HG02870 (cell line): ENCODE results near the gene CCDC66.

ENCODE experiments used
- ATAC-seq: cut with Tn5 transposase; IDR thresholded peaks from one replicate; pipeline ENCODE4 v1.9.1; 2021; ENCODE audit warnings: mild to moderate bottlenecking, moderate library complexity; ENCODE audit not compliant: unreplicated experiment

Gene CCDC66

GRCh38 chr3:56620371-56620770 is 63.4 kb downstream of the CCDC66 start:
- no peak for ATAC-seq

GRCh38 chr3:56621681-56622080 is 64.7 kb downstream of the CCDC66 start:
- ATAC-seq, result no peak

DNA sequence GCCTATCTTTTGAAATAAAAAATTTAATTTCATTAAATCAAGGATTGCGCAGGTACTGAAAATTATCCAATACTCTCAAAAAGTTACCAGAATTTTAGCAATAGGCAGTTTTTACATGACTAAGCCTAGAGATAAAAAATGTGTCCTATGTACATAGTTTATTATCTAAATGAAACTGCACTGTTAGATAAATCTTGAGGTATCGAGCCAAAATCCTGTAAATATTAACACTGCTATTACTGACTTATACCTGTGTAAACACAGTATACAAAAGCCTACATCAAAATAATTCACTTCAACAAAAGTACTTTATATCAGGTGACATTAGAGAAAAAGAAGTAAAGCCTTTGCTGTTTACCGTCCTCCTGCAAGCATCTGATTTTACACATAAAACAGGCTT is 65.4 kb downstream of the CCDC66 start:
- no peak for ATAC-seq

GRCh38 chr3:56624725-56625124 is 67.8 kb downstream of the CCDC66 start:
- ATAC-seq, result no peak

DNA sequence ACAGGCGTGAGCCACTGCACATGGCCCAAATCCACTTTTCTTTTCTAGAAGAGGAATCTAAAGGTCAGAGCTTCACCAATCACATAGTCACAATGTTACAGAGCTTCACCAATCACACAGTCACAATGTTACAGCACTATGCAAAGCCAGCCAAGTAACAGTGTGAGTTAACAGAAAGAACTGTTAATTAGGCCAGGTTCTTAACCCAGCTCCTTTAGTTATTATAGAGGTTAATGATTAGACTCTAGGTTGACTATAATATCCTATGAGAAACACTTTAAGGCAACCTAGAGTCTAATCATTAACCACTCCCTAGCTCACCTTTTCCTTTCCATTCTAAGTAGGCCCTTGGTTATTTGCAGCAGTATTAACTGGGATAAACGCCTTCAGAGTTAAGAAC is 72.1 kb downstream of the CCDC66 start:
- ATAC-seq, result no peak

- no peak for ATAC-seq
These were observed 72.5 kb downstream of the CCDC66 start for GRCh38 chr3:56629451-56629850.

GRCh38 chr3:56630966-56631365 is 74.0 kb downstream of the CCDC66 start:
- ATAC-seq, result no peak

DNA sequence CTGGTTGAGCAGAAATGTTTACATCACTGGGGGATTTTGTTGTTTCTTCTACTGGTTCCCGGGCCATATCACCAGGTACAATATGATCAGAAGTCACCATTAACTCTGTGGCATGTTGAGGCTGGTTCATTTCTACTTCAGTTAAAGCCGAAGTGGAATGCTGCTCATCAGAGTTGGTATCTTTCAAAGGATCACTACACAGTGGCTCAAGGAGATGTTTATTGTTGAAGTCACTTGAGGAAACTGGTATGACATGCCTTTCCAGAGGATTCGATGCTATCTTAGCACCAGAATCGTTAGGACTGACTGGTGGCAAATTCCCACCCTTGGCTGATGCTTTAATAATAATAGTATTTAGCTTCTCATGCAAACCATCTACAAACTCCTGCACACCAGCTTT is 76.2 kb downstream of the CCDC66 start:
- no peak for ATAC-seq

DNA sequence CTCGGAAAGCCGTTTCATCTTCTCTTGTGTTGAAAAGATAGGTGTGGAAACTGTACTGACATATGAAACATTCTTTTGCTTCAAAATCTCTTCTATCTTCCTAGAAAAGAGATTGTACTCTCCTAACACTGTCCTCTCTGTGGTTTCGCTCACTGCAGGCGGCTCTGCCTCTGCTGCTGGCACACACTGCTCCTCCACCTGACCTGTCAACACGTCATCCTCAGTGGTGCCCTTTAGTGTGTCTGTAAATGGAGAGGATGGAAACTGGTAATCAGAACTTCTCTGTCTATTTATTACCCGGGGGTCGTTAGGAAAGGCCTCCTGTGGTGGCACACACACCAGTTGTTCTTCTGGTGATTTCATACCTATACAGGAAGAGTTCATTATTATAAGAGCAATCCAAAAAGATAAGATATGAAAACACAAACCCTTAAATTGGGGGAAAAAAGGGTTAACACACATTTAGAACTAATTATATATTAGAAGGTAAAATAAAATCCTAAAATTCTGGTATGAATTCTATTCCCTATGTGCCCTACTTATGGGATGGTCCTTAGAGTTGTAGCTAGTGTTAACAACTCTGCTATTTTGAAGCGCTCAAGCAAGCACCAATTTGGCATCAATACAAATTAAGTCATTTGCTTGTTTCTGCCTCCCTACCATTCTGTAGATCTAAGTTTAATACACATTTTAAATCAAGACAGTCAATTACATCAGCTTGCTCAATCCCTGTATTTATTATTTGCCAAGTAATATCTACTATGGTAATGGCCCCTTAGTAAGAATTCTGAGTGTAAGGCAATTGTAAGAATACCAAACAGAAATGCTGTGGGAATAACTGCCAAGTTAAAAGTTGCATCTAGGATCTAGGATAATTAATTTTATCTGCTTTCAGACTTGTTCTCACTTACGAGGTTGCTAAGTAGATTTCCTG is 76.9 kb downstream of the CCDC66 start:
- ATAC-seq, result no peak

- no peak for ATAC-seq
These were observed 88.4 kb downstream of the CCDC66 start for GRCh38 chr3:56645407-56645806.

GRCh38 chr3:56654460-56654859 is 97.5 kb downstream of the CCDC66 start:
- ATAC-seq, result no peak

DNA sequence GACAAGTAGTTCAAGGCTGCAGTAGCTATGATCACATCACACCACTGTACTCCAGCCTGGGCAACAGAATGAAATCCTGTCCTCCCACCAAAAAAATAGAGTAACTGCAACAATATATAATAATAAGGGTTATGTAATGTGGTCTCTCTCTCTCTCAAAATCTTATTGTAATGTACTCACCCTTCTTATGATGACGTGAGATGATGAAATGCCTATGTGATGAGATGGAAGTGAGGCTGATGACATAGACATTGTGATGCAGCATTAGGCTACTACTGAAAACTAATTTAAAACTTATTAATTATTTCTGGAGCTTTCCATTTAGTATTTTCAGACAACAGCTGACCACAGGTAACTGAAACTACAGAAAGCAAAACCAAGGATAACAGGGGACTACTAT is 98.7 kb downstream of the CCDC66 start:
- no peak for ATAC-seq

GRCh38 chr3:56664823-56665222 is 107.8 kb downstream of the CCDC66 start:
- no peak for ATAC-seq

- no peak for ATAC-seq
These were observed 111.1 kb downstream of the CCDC66 start for GRCh38 chr3:56667973-56668579.
